G401 (cell line): ENCODE results near the gene PTGER3. TPM values are rescaled to one million over a fixed set of nuclear protein-coding genes. Genes with fewer than 3 reads are reported as not detected.
A peak's percentile ranks its signal among the peaks of the same experiment; 100 is the strongest.

Source experiments
- DNase-seq: peaks from one replicate; pipeline ENCODE4 v3.0.0-alpha.2; 2015; ENCODE audit warnings: low spot score
- in situ Hi-C: cut with HindIII; loops from 2 replicates; pipeline ENCODE4 v1.10.0; 2016; ENCODE audit warnings: low sequenced_read_pairs, mixed read lengths
- total RNA-seq: library from RNA; depleted of rRNA; stranded (reverse); fragments of >200 nt; shearing (Covaris generic); gene quantifications from 2 replicates; pipeline ENCODE4 v1.2.3, GENCODE V29; 2014

PTGER3 gene
- total RNA-seq, 1 experiment from 2014 or later, result not detected

GRCh38 chr1:71054281-71054731 is 6.7 kb upstream of the PTGER3 start:
- no peak for DNase-seq
- in situ Hi-C loops, result no loop called here

- in situ Hi-C loops, result no loop called here
Observed at GRCh38 chr1:71053758-71054157, 6.1 kb upstream of the PTGER3 start.

GRCh38 chr1:71053146-71053545 is 5.5 kb upstream of the PTGER3 start:
- no peak for DNase-seq
- in situ Hi-C loops, result no loop called here

More at GRCh38 chr1:71053758-71054157, 6.1 kb upstream of the PTGER3 start:
- no peak for DNase-seq

- DNase-seq, result peak; percentile 58
- in situ Hi-C loops, result no loop called here
Observed at GRCh38 chr1:71049951-71050598, 2.5 kb upstream of the PTGER3 start.

GRCh38 chr1:71046891-71047634 is 553 bp downstream of the PTGER3 start:
- DNase-seq, result no peak
- in situ Hi-C loops, result no loop called here

- DNase-seq, result no peak
- in situ Hi-C loops, result no loop called here
Observed at GRCh38 chr1:71045463-71046028, 2.1 kb downstream of the PTGER3 start.

GRCh38 chr1:71044833-71045232 is 2.8 kb downstream of the PTGER3 start:
- in situ Hi-C loops, result no loop called here
- DNase-seq, result no peak

- no peak for DNase-seq
- in situ Hi-C loops, result no loop called here
Observed at GRCh38 chr1:71043065-71043464, 4.6 kb downstream of the PTGER3 start.

- in situ Hi-C loops, result no loop called here
- DNase-seq, result no peak
Observed at GRCh38 chr1:71041806-71042205, 5.8 kb downstream of the PTGER3 start.

GRCh38 chr1:71039661-71040262 is 7.9 kb downstream of the PTGER3 start:
- DNase-seq, result no peak
- in situ Hi-C loops, result no loop called here

- DNase-seq, result no peak
- in situ Hi-C loops, result no loop called here
Observed at GRCh38 chr1:71038942-71039341, 8.7 kb downstream of the PTGER3 start.

- DNase-seq, result no peak
- in situ Hi-C loops, result no loop called here
Observed at GRCh38 chr1:71037829-71038620, 9.6 kb downstream of the PTGER3 start.

GRCh38 chr1:71037066-71037465 is 10.6 kb downstream of the PTGER3 start:
- in situ Hi-C loops, result no loop called here
- DNase-seq, result no peak

- no peak for DNase-seq
- in situ Hi-C loops, result no loop called here
Observed at GRCh38 chr1:71033136-71033535, 14.5 kb downstream of the PTGER3 start.

GRCh38 chr1:71031426-71031825 is 16.2 kb downstream of the PTGER3 start:
- in situ Hi-C loops, result no loop called here
- no peak for DNase-seq

GRCh38 chr1:71030026-71030425 is 17.6 kb downstream of the PTGER3 start:
- in situ Hi-C loops, result no loop called here
- no peak for DNase-seq

GRCh38 chr1:71028981-71029380 is 18.6 kb downstream of the PTGER3 start:
- in situ Hi-C loops, result no loop called here
- no peak for DNase-seq

GRCh38 chr1:71027991-71028390 is 19.6 kb downstream of the PTGER3 start:
- DNase-seq, result no peak
- in situ Hi-C loops, result no loop called here

- in situ Hi-C loops, result no loop called here
- DNase-seq, result no peak
Observed at GRCh38 chr1:71026093-71026492, 21.5 kb downstream of the PTGER3 start.
